OCI-LY1 (cell line): Measurements from ENCODE around the gene RMND5B.

Source experiments
- CTCF ChIP-seq: fragments of 200-600 bp; sonication (generic), shearing (Covaris generic); IDR thresholded peaks from 2 replicates; pipeline ENCODE4 v1.5.1; 2017; ENCODE audit warnings: mild to moderate bottlenecking, antibody characterized with exemption, low read length, moderate library complexity, mixed read lengths
- EZH2 ChIP-seq: fragments of 200-600 bp; sonication (generic), shearing (Covaris generic); IDR thresholded peaks from 2 replicates; pipeline ENCODE4 v1.8.0; 2017; ENCODE audit warnings: borderline replicate concordance, mixed run types, mild to moderate bottlenecking, antibody characterized with exemption, low read length, moderate library complexity, mixed read lengths

GRCh38 chr5:178123966-178124925 is 6.6 kb upstream of the RMND5B start:
- TF ChIP-seq CTCF (no peak), EZH2 (no peak)
